ENCODE data around the gene WRAP73. TPM values are rescaled to one million over a fixed set of nuclear protein-coding genes. Genes with fewer than 3 reads are reported as not detected.
"Not testable (repeated sequence)": the region's sequence is repeated elsewhere in the genome, so short reads cannot be mapped to it uniquely, and the experiment has no call there.

WRAP73 gene
- total RNA-seq, 1 experiment from 2014 or later: 37.2 TPM

- H3K79me2 ChIP-seq (ENCODE audit: low read length); H3K9ac ChIP-seq (ENCODE audit: low read length); H3K9me3 ChIP-seq (ENCODE audit: low read length); H3K36me3 ChIP-seq (ENCODE audit: insufficient read depth, low read length); H3K27me3 ChIP-seq (ENCODE audit: low read length); H2AFZ ChIP-seq (ENCODE audit: low read length); H3K9me2 ChIP-seq (replicated peaks; ENCODE audit: insufficient read depth, low read length); H3K27ac ChIP-seq (ENCODE audit: low read length); H4K20me1 ChIP-seq (ENCODE audit: insufficient read depth, low read depth, low read length): not testable (repeated sequence)
- peak; percentile 63 for DNase-seq
- peak overlapping the region; percentile 56; the same call in 1 of the 2 replicates for H3K4me3 ChIP-seq (ENCODE audit: low read length)
- peaks cover 25% of the 10 kb centered on the region for H3K4me1 ChIP-seq (ENCODE audit: low read length)
- H3K4me2 ChIP-seq (ENCODE audit: low read depth, low read length, poor library complexity, severe bottlenecking): peak overlapping the region; percentile 69
Observed at GRCh38 chr1:3621151-3621671, 28.7 kb downstream of the WRAP73 start.

GRCh38 chr1:3620708-3621107 is 29.2 kb downstream of the WRAP73 start:
- no peaks in the 10 kb centered on the region for H3K27me3 ChIP-seq (ENCODE audit: low read length)
- no peaks in the 10 kb centered on the region for H3K36me3 ChIP-seq (ENCODE audit: insufficient read depth, low read length)
- H3K9me3 ChIP-seq (ENCODE audit: low read length): no peaks in the 10 kb centered on the region
- H3K9ac ChIP-seq (ENCODE audit: low read length): peak overlapping the region; percentile 61
- no peaks in the 10 kb centered on the region for H3K9me2 ChIP-seq (replicated peaks; ENCODE audit: insufficient read depth, low read length)
- H4K20me1 ChIP-seq (ENCODE audit: insufficient read depth, low read depth, low read length): 0 out of 2 replicates have a peak, but pooled peaks cover 4% of the 10 kb centered on the region
- H3K4me2 ChIP-seq (ENCODE audit: low read depth, low read length, poor library complexity, severe bottlenecking): peak overlapping the region; percentile 69
- H3K27ac ChIP-seq (ENCODE audit: low read length): no peak overlapping the region
- H2AFZ ChIP-seq (ENCODE audit: low read length): no peak overlapping the region
- H3K4me1 ChIP-seq (ENCODE audit: low read length): peaks cover 20% of the 10 kb centered on the region
- DNase-seq: no peak
- peak overlapping the region; percentile 56 for H3K4me3 ChIP-seq (ENCODE audit: low read length)
- peaks cover 4% of the 10 kb centered on the region for H3K79me2 ChIP-seq (ENCODE audit: low read length)

- H4K20me1 ChIP-seq (ENCODE audit: insufficient read depth, low read depth, low read length): 0 out of 2 replicates have a peak, but pooled peaks cover 4% of the 10 kb centered on the region
- H3K4me1 ChIP-seq (ENCODE audit: low read length): peaks cover 16% of the 10 kb centered on the region
- H3K9me2 ChIP-seq (replicated peaks; ENCODE audit: insufficient read depth, low read length): no peaks in the 10 kb centered on the region
- peak; percentile 95 for DNase-seq
- H3K36me3 ChIP-seq (ENCODE audit: insufficient read depth, low read length): no peaks in the 10 kb centered on the region
- peak overlapping the region; percentile 56; the same call in 1 of the 2 replicates for H3K4me3 ChIP-seq (ENCODE audit: low read length)
- H3K79me2 ChIP-seq (ENCODE audit: low read length): no peaks in the 10 kb centered on the region; the same call in 1 of the 2 replicates
- no peaks in the 10 kb centered on the region for H3K9me3 ChIP-seq (ENCODE audit: low read length)
- peak overlapping the region; percentile 69 for H3K4me2 ChIP-seq (ENCODE audit: low read depth, low read length, poor library complexity, severe bottlenecking)
- peak overlapping the region; percentile 61 for H3K9ac ChIP-seq (ENCODE audit: low read length)
- H3K27me3 ChIP-seq (ENCODE audit: low read length): no peaks in the 10 kb centered on the region
- H3K27ac ChIP-seq (ENCODE audit: low read length): no peak overlapping the region
- H2AFZ ChIP-seq (ENCODE audit: low read length): peak overlapping the region; percentile 87; the same call in 1 of the 2 replicates
Observed at GRCh38 chr1:3618881-3619671, 30.8 kb downstream of the WRAP73 start.

GRCh38 chr1:3618531-3618880 is 31.4 kb downstream of the WRAP73 start:
- DNase-seq: no peak
- H3K4me1 ChIP-seq (ENCODE audit: low read length): peaks cover 10% of the 10 kb centered on the region
- H4K20me1 ChIP-seq (ENCODE audit: insufficient read depth, low read depth, low read length): no peaks in the 10 kb centered on the region
- no peaks in the 10 kb centered on the region; the same call in 1 of the 2 replicates for H3K79me2 ChIP-seq (ENCODE audit: low read length)
- no peak overlapping the region for H3K27ac ChIP-seq (ENCODE audit: low read length)
- no peak overlapping the region for H3K4me3 ChIP-seq (ENCODE audit: low read length)
- no peaks in the 10 kb centered on the region for H3K9me3 ChIP-seq (ENCODE audit: low read length)
- H2AFZ ChIP-seq (ENCODE audit: low read length): no peak overlapping the region
- H3K27me3 ChIP-seq (ENCODE audit: low read length): no peaks in the 10 kb centered on the region
- no peak overlapping the region for H3K9ac ChIP-seq (ENCODE audit: low read length)
- no peak overlapping the region for H3K4me2 ChIP-seq (ENCODE audit: low read depth, low read length, poor library complexity, severe bottlenecking)
- no peaks in the 10 kb centered on the region for H3K9me2 ChIP-seq (replicated peaks; ENCODE audit: insufficient read depth, low read length)
- H3K36me3 ChIP-seq (ENCODE audit: insufficient read depth, low read length): no peaks in the 10 kb centered on the region

- DNase-seq: no peak
- H3K9ac ChIP-seq (ENCODE audit: low read length): no peak overlapping the region
Observed at GRCh38 chr1:3617806-3618345, 32.0 kb downstream of the WRAP73 start.

GRCh38 chr1:3616861-3617260 is 33.0 kb downstream of the WRAP73 start:
- Histone ChIP-seq H3K9ac (ENCODE audit: low read length) (no peak overlapping the region), H3K79me2 (ENCODE audit: low read length) (no peaks in the 10 kb centered on the region; the same call in 1 of the 2 replicates), H2AFZ (ENCODE audit: low read length) (no peak overlapping the region), H3K27ac (ENCODE audit: low read length) (no peak overlapping the region), H4K20me1 (ENCODE audit: insufficient read depth, low read depth, low read length) (no peaks in the 10 kb centered on the region), H3K4me2 (ENCODE audit: low read depth, low read length, poor library complexity, severe bottlenecking) (no peak overlapping the region), H3K4me3 (ENCODE audit: low read length) (no peak overlapping the region), H3K9me3 (ENCODE audit: low read length) (no peaks in the 10 kb centered on the region), H3K36me3 (ENCODE audit: insufficient read depth, low read length) (no peaks in the 10 kb centered on the region), H3K9me2 (replicated peaks; ENCODE audit: insufficient read depth, low read length) (no peaks in the 10 kb centered on the region), H3K4me1 (ENCODE audit: low read length) (peaks cover 6% of the 10 kb centered on the region), H3K27me3 (ENCODE audit: low read length) (no peaks in the 10 kb centered on the region)
- DNase-seq: no peak

More at GRCh38 chr1:3617806-3618345, 32.0 kb downstream of the WRAP73 start:
- Histone ChIP-seq H3K27ac (ENCODE audit: low read length) (no peak overlapping the region), H3K4me3 (ENCODE audit: low read length) (no peak overlapping the region), H2AFZ (ENCODE audit: low read length) (no peak overlapping the region), H3K27me3 (ENCODE audit: low read length) (no peaks in the 10 kb centered on the region), H3K9me3 (ENCODE audit: low read length) (no peaks in the 10 kb centered on the region), H3K79me2 (ENCODE audit: low read length) (no peaks in the 10 kb centered on the region; the same call in 1 of the 2 replicates), H3K9me2 (replicated peaks; ENCODE audit: insufficient read depth, low read length) (no peaks in the 10 kb centered on the region), H3K36me3 (ENCODE audit: insufficient read depth, low read length) (no peaks in the 10 kb centered on the region), H3K4me1 (ENCODE audit: low read length) (peaks cover 6% of the 10 kb centered on the region), H3K4me2 (ENCODE audit: low read depth, low read length, poor library complexity, severe bottlenecking) (no peak overlapping the region), H4K20me1 (ENCODE audit: insufficient read depth, low read depth, low read length) (no peaks in the 10 kb centered on the region)

GRCh38 chr1:3614755-3615742 is 34.9 kb downstream of the WRAP73 start:
- Histone ChIP-seq H3K9me3 (ENCODE audit: low read length) (no peaks in the 10 kb centered on the region), H4K20me1 (ENCODE audit: insufficient read depth, low read depth, low read length) (no peaks in the 10 kb centered on the region), H3K79me2 (ENCODE audit: low read length) (no peaks in the 10 kb centered on the region; the same call in 1 of the 2 replicates), H3K4me2 (ENCODE audit: low read depth, low read length, poor library complexity, severe bottlenecking) (no peak overlapping the region), H3K9me2 (replicated peaks; ENCODE audit: insufficient read depth, low read length) (no peaks in the 10 kb centered on the region), H2AFZ (ENCODE audit: low read length) (no peak overlapping the region), H3K27me3 (ENCODE audit: low read length) (no peaks in the 10 kb centered on the region), H3K27ac (ENCODE audit: low read length) (no peak overlapping the region), H3K4me3 (ENCODE audit: low read length) (no peak overlapping the region), H3K4me1 (ENCODE audit: low read length) (peaks cover 6% of the 10 kb centered on the region), H3K36me3 (ENCODE audit: insufficient read depth, low read length) (no peaks in the 10 kb centered on the region), H3K9ac (ENCODE audit: low read length) (no peak overlapping the region)
- peak; percentile 63 for DNase-seq
